HepG2 (cell line): ENCODE results near the gene SERTAD2. TPM values are rescaled to one million over a fixed set of nuclear protein-coding genes. Genes with fewer than 3 reads are reported as not detected.

Experiments
- ARHGAP35 ChIP-seq: sonication (generic); formaldehyde crosslinking; IDR thresholded peaks from 2 replicates; pipeline ENCODE4 v1.9.0; 2022; ENCODE audit warnings: mild to moderate bottlenecking, inconsistent platforms, moderate library complexity, missing genetic modification reagents, borderline replicate concordance
- ATF3 ChIP-seq: sonication (generic); formaldehyde crosslinking; IDR thresholded peaks from 2 replicates; pipeline ENCODE4 v1.4.0; 2020; ENCODE audit warnings: missing genetic modification reagents
- CENPT ChIP-seq: sonication (generic); formaldehyde crosslinking; IDR thresholded peaks from 2 replicates; pipeline ENCODE4 v1.8.0; 2022; ENCODE audit warnings: low read depth, mild to moderate bottlenecking, moderate library complexity, missing genetic modification reagents
- CREB1 ChIP-seq, 2 experiments: fragments of 450-650 bp in 1 of 2; IDR thresholded peaks; 2 replicates each; pipeline ENCODE4 v1.6.1; 2016 to 2017; ENCODE audit warnings: control low read depth in 1 of 2, mild to moderate bottlenecking in 1 of 2, missing compliant biosample characterization in 1 of 2, missing genetic modification characterization in 1 of 2
- FOXJ3 ChIP-seq: sonication (generic); formaldehyde crosslinking; IDR thresholded peaks from 2 replicates; pipeline ENCODE4 v1.4.0; 2020; ENCODE audit warnings: missing genetic modification reagents, mild to moderate bottlenecking, borderline replicate concordance
- KAT8 ChIP-seq: IDR thresholded peaks from 2 replicates; pipeline ENCODE4 v1.6.1; 2016; ENCODE audit warnings: missing genetic modification reagents, missing compliant biosample characterization
- KLF15 ChIP-seq: sonication (generic); formaldehyde crosslinking; IDR thresholded peaks from 2 replicates; pipeline ENCODE4 v1.8.1; 2023; ENCODE audit warnings: borderline replicate concordance, mild to moderate bottlenecking, inconsistent platforms, missing genetic modification reagents, mixed read lengths
- MAFG ChIP-seq: sonication (generic); formaldehyde crosslinking; IDR thresholded peaks from 2 replicates; pipeline ENCODE4 v1.5.1; 2020; ENCODE audit warnings: mild to moderate bottlenecking, missing genetic modification reagents
- PTBP1 ChIP-seq: fragments of 200-400 bp; formaldehyde crosslinking; IDR thresholded peaks from 2 replicates; pipeline ENCODE4 v1.6.1; 2018; ENCODE audit warnings: low read length, low read depth; ENCODE audit not compliant: poor library complexity, severe bottlenecking
- RARG ChIP-seq: sonication (generic); formaldehyde crosslinking; IDR thresholded peaks from 2 replicates; pipeline ENCODE4 v1.4.0; 2020; ENCODE audit warnings: low read depth, mild to moderate bottlenecking, missing genetic modification reagents
- SP2 ChIP-seq: sonication (generic); formaldehyde crosslinking; IDR thresholded peaks from 2 replicates; pipeline ENCODE4 v1.5.1; 2020; ENCODE audit warnings: mild to moderate bottlenecking, missing genetic modification reagents
- SPEN ChIP-seq: sonication (generic); formaldehyde crosslinking; IDR thresholded peaks from 2 replicates; pipeline ENCODE4 v1.5.1; 2020; ENCODE audit warnings: low read depth, mild to moderate bottlenecking, missing genetic modification reagents
- SRSF1 ChIP-seq: fragments of 200-400 bp; formaldehyde crosslinking; optimal IDR thresholded peaks from 2 replicates; pipeline ENCODE3; 2017; ENCODE audit warnings: mild to moderate bottlenecking, low read depth, low read length, moderate library complexity
- TFDP1 ChIP-seq: IDR thresholded peaks from 2 replicates; pipeline ENCODE4 v1.6.1; 2016; ENCODE audit warnings: missing compliant biosample characterization, missing genetic modification reagents, borderline replicate concordance
- ZBTB3 ChIP-seq: sonication (generic); formaldehyde crosslinking; IDR thresholded peaks from 2 replicates; pipeline ENCODE4 v1.4.0; 2020; ENCODE audit warnings: low read depth, mild to moderate bottlenecking, moderate library complexity, missing genetic modification reagents, borderline replicate concordance
- ZFX ChIP-seq: sonication (generic); formaldehyde crosslinking; IDR thresholded peaks from 2 replicates; pipeline ENCODE4 v1.4.0; 2020; ENCODE audit warnings: mild to moderate bottlenecking, low read depth, missing genetic modification reagents, moderate library complexity
- ZNF12 ChIP-seq: sonication (generic); formaldehyde crosslinking; IDR thresholded peaks from 2 replicates; pipeline ENCODE4 v1.5.0; 2020; ENCODE audit warnings: missing genetic modification reagents
- ZNF296 ChIP-seq: sonication (generic); formaldehyde crosslinking; conservative IDR thresholded peaks from 2 replicates; pipeline ENCODE4 v1.5.0; 2020; ENCODE audit warnings: mild to moderate bottlenecking, missing genetic modification reagents
- ZNF3 ChIP-seq: IDR thresholded peaks from 2 replicates; pipeline ENCODE4 v1.7.0; 2017; ENCODE audit warnings: inconsistent platforms
- ZNF547 ChIP-seq: sonication (generic); formaldehyde crosslinking; IDR thresholded peaks from 2 replicates; pipeline ENCODE4 v1.5.1; 2020; ENCODE audit warnings: mild to moderate bottlenecking, missing genetic modification reagents
- ZNF556 ChIP-seq: sonication (generic); formaldehyde crosslinking; IDR thresholded peaks from 2 replicates; pipeline ENCODE4 v1.4.0; 2020; ENCODE audit warnings: mild to moderate bottlenecking, missing genetic modification reagents, borderline replicate concordance
- ZNF563 ChIP-seq: sonication (generic); formaldehyde crosslinking; IDR thresholded peaks from 2 replicates; pipeline ENCODE4 v1.8.0; 2022; ENCODE audit warnings: mild to moderate bottlenecking, moderate library complexity, missing genetic modification reagents
- ZNF678 ChIP-seq: sonication (generic); formaldehyde crosslinking; IDR thresholded peaks from 2 replicates; pipeline ENCODE4 v1.4.0; 2020; ENCODE audit warnings: mild to moderate bottlenecking, missing genetic modification reagents
- ZNF746 ChIP-seq: sonication (generic); formaldehyde crosslinking; IDR thresholded peaks from 2 replicates; pipeline ENCODE4 v1.8.0; 2022; ENCODE audit warnings: mild to moderate bottlenecking, missing genetic modification reagents
- ZSCAN22 ChIP-seq: sonication (generic); formaldehyde crosslinking; IDR thresholded peaks from 2 replicates; pipeline ENCODE4 v1.4.0; 2020; ENCODE audit warnings: mild to moderate bottlenecking, missing genetic modification reagents
- polyA plus RNA-seq, 8 experiments: library from polyadenylated mRNA; depleted of rRNA in 3 of 8; stranded (reverse) in 7 of 8; unstranded in 1 of 8; fragments of >200 nt; fragmentation: Illumina TruSeq in 4 of 8; extraction: Trizol in 4 of 8; gene quantifications; 2 replicates each; pipeline versions ENCODE4 v1.2.1 to v1.2.3, GENCODE V29; 2011 to 2016; ENCODE audit warnings: low read depth in 4 of 8, missing spikeins in 1 of 8, mixed read lengths in 1 of 8; ENCODE audit not compliant: insufficient read depth in 1 of 8
- total RNA-seq, 5 experiments: library from RNA; depleted of rRNA; stranded (reverse); fragments of >200 nt; fragmentation: Illumina TruSeq; extraction: Trizol; gene quantifications; 2 replicates each; pipeline ENCODE4 v1.2.3, GENCODE V29; 2016; ENCODE audit warnings: low read depth in 1 of 5
- TF ChIP-seq, protein P1 (sequence below): sonication (generic); formaldehyde crosslinking; conservative IDR thresholded peaks from 2 replicates; pipeline ENCODE4 v1.8.0; 2022; ENCODE audit warnings: low read depth, missing genetic modification reagents
- TF ChIP-seq, protein P2 (sequence below): IDR thresholded peaks from 2 replicates; pipeline ENCODE4 v1.6.1; 2016; ENCODE audit warnings: low read depth, borderline replicate concordance

Gene SERTAD2
- total and polyA plus RNA-seq, 2 of the 13 experiments (the other 11 are each of a cell fraction or from before 2014, with no cell fraction given): 6.7 to 22.6 TPM

DNA sequence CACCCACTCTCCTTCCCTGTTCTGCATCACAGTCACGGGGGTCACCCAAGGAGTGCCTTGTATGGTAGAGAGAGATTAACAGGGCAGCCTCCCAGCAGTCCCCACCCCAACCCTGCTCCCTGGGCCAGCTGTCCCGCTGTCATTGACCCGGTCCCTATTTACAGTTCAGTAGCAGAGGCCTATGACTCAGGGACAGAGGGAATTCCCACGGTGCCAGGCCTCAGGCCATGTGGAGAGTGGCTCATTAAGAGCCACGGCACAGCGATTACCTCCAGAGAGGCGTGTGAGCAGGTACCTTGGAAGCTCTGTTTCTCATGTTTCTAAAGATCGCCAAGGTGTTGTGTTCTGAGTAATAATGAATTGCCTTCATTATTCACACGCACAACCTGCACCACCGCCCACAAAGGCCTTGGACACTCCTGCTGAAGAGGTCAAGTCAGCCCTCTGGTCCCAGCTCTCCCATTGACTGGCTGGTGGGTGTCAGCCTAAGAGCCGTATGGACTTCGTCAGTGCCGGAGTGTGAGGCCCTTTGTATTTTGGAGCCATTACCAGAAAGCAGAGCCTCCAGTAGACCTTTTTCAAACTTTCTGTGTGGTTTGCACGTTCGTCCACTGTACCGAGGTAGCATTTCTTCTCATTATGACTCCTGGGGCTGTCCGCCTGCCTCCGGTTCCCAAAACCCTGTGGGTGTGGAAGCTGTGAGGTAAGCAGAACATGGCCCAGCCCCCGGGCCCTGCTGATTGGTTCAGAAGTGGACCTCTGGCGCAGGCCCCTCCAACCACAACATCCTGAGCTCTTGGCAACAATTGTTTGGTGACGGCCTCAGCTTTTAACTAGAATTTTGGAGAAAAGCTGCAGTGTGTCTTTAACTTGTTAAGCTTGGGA lies 47.0 kb downstream of the SERTAD2 start (continued):
- TF ChIP-seq RARG (CRISPR knock-in tag): no peak
- no peak for TF ChIP-seq ZNF3 (CRISPR knock-in tag)
- TF ChIP-seq ZNF746 (CRISPR knock-in tag): no peak
- TF ChIP-seq ZNF547 (CRISPR knock-in tag): no peak
- no peak for TF ChIP-seq ARHGAP35 (CRISPR knock-in tag)
- no peak for TF ChIP-seq SRSF1
- no peak for TF ChIP-seq ZBTB3 (CRISPR knock-in tag)
- peak; percentile 91 for TF ChIP-seq ZFX (CRISPR knock-in tag)
- no peak for TF ChIP-seq CREB1 (IDR thresholded peaks at IDR 0.05)
- peak; percentile 36; the same call in 1 of the 2 replicates for TF ChIP-seq CREB1 (CRISPR knock-in tag; IDR thresholded peaks at IDR 0.05)
- TF ChIP-seq, protein P1, sequence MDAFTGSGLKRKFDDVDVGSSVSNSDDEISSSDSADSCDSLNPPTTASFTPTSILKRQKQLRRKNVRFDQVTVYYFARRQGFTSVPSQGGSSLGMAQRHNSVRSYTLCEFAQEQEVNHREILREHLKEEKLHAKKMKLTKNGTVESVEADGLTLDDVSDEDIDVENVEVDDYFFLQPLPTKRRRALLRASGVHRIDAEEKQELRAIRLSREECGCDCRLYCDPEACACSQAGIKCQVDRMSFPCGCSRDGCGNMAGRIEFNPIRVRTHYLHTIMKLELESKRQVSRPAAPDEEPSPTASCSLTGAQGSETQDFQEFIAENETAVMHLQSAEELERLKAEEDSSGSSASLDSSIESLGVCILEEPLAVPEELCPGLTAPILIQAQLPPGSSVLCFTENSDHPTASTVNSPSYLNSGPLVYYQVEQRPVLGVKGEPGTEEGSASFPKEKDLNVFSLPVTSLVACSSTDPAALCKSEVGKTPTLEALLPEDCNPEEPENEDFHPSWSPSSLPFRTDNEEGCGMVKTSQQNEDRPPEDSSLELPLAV (CRISPR knock-in tag): no peak
- no peak for TF ChIP-seq KAT8 (CRISPR knock-in tag)
- no peak for TF ChIP-seq PTBP1
- no peak for TF ChIP-seq ZNF678 (CRISPR knock-in tag)
- TF ChIP-seq ZNF12 (CRISPR knock-in tag): 0 out of 2 replicates have a peak, but pooled peaks have one; percentile 26
- peak; percentile 61 for TF ChIP-seq ZNF563
- peak; percentile 84 for TF ChIP-seq SPEN (CRISPR knock-in tag)
- no peak for TF ChIP-seq ZNF296 (CRISPR knock-in tag)
- TF ChIP-seq ZNF556 (CRISPR knock-in tag): peak; percentile 54; the same call in 1 of the 2 replicates
- TF ChIP-seq FOXJ3 (CRISPR knock-in tag): no peak
- TF ChIP-seq ATF3: 0 out of 2 replicates have a peak, but pooled peaks have one; percentile 30
- TF ChIP-seq SP2: peak; percentile 62
- no peak for TF ChIP-seq ZSCAN22 (CRISPR knock-in tag)
- no peak for TF ChIP-seq KLF15 (CRISPR knock-in tag)
- 0 out of 2 replicates have a peak, but pooled peaks have one; percentile 10 for TF ChIP-seq TFDP1 (CRISPR knock-in tag)
- no peak for TF ChIP-seq MAFG (CRISPR knock-in tag)
- TF ChIP-seq CENPT (CRISPR knock-in tag): no peak
- TF ChIP-seq, protein P2, sequence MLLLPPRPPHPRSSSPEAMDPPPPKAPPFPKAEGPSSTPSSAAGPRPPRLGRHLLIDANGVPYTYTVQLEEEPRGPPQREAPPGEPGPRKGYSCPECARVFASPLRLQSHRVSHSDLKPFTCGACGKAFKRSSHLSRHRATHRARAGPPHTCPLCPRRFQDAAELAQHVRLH (CRISPR knock-in tag): peak; percentile 58; the same call in 1 of the 2 replicates
